Stimulated activated CD8-positive, alpha-beta memory T cell treated with anti-CD3 and anti-CD28 coated beads, Interleukin-7, amount 100 ng/mL, for 48 hours (primary cell): Measurements from ENCODE around the gene CAMTA1.
A peak's percentile ranks its signal among the peaks of the same experiment; 100 is the strongest.

ENCODE experiments used
- DNase-seq, 2 donors: peaks; one replicate each; pipeline ENCODE4 v3.0.0-alpha.2; 2020; ENCODE audit warnings: low read depth in 1 of 2; ENCODE audit errors: extremely low read depth in 1 of 2

CAMTA1 gene

GRCh38 chr1:7474786-7475502, 689.7 kb downstream of the CAMTA1 start:
- DNase-seq, result no peak

GRCh38 chr1:7475691-7476090, 690.4 kb downstream of the CAMTA1 start:
- DNase-seq, result no peak

GRCh38 chr1:7476402-7476801, 691.1 kb downstream of the CAMTA1 start:
- DNase-seq, result no peak

- DNase-seq, result no peak
These were observed 691.8 kb downstream of the CAMTA1 start for GRCh38 chr1:7476861-7477547.

GRCh38 chr1:7477593-7477992, 692.3 kb downstream of the CAMTA1 start:
- no peak for DNase-seq

GRCh38 chr1:7478142-7478790, 693.0 kb downstream of the CAMTA1 start:
- DNase-seq, result no peak

GRCh38 chr1:7478809-7479499, 693.7 kb downstream of the CAMTA1 start:
- DNase-seq, result peak in 1 of 2 donors; percentile 11

- no peak for DNase-seq
These were observed 694.3 kb downstream of the CAMTA1 start for GRCh38 chr1:7479571-7479970.

- no peak for DNase-seq
These were observed 695.9 kb downstream of the CAMTA1 start for GRCh38 chr1:7481194-7481593.

GRCh38 chr1:7482077-7482476, 696.8 kb downstream of the CAMTA1 start:
- DNase-seq, result no peak

GRCh38 chr1:7482772-7483495, 697.7 kb downstream of the CAMTA1 start:
- DNase-seq, result no peak

GRCh38 chr1:7483634-7484383, 698.6 kb downstream of the CAMTA1 start:
- DNase-seq, result no peak

GRCh38 chr1:7485086-7485780, 700.0 kb downstream of the CAMTA1 start:
- no peak for DNase-seq

GRCh38 chr1:7485826-7486225, 700.6 kb downstream of the CAMTA1 start:
- no peak for DNase-seq

GRCh38 chr1:7487766-7488474, 702.7 kb downstream of the CAMTA1 start:
- no peak for DNase-seq

GRCh38 chr1:7488475-7488842, 703.2 kb downstream of the CAMTA1 start:
- no peak for DNase-seq

- no peak for DNase-seq
These were observed 704.3 kb downstream of the CAMTA1 start for GRCh38 chr1:7489586-7489985.

- no peak for DNase-seq
These were observed 705.3 kb downstream of the CAMTA1 start for GRCh38 chr1:7490576-7490975.
